ENCODE measurements around the gene PTPRK. TPM values are rescaled to one million over a fixed set of nuclear protein-coding genes. Genes with fewer than 3 reads are reported as not detected.

Gene PTPRK
- total RNA-seq, 1 donor from 2014 or later = 117 TPM

GRCh38 chr6:128076843-128077242 is 443.6 kb downstream of the PTPRK start:
- Histone ChIP-seq H3K4me3 (ENCODE audit: low read depth, low read length) (no peak overlapping the region), H3K27me3 (ENCODE audit: control insufficient read depth, insufficient read depth, low read length) (no peaks in the 10 kb centered on the region), H3K36me3 (ENCODE audit: control insufficient read depth, insufficient read depth, low read length) (no peaks in the 10 kb centered on the region)
- no peak for DNase-seq (ENCODE audit: low read depth)
- no peak for TF ChIP-seq CTCF (IDR thresholded peaks at IDR 0.05; ENCODE audit: insufficient read depth, low read length, poor library complexity, severe bottlenecking)

GRCh38 chr6:128074567-128074966 is 445.8 kb downstream of the PTPRK start:
- H3K4me3 ChIP-seq (ENCODE audit: low read depth, low read length) = no peak overlapping the region
- H3K36me3 ChIP-seq (ENCODE audit: control insufficient read depth, insufficient read depth, low read length) = no peaks in the 10 kb centered on the region
- TF ChIP-seq CTCF (IDR thresholded peaks at IDR 0.05; ENCODE audit: insufficient read depth, low read length, poor library complexity, severe bottlenecking) = no peak
- no peak for DNase-seq (ENCODE audit: low read depth)
- H3K27me3 ChIP-seq (ENCODE audit: control insufficient read depth, insufficient read depth, low read length) = no peaks in the 10 kb centered on the region

DNA sequence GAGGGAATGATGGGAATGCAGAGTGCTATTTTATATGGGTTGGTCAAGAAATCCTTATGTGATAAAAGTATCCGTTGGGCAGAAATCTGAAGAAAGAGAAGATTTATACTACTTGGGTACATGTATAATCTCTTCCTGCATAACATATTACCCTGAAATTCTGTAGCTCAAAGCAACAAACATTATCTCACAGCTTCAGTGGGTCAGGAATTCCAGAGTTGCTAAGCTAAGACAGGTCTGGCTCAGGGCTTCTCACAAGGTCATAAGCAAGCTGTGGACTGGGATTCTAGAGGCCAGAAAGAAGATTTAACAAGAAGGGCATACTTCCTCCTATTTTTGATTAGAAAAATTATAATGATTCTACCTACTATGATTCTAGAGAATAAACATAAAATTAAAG is 447.0 kb downstream of the PTPRK start:
- Histone ChIP-seq H3K27me3 (ENCODE audit: control insufficient read depth, insufficient read depth, low read length) (no peaks in the 10 kb centered on the region), H3K36me3 (ENCODE audit: control insufficient read depth, insufficient read depth, low read length) (no peaks in the 10 kb centered on the region), H3K4me3 (ENCODE audit: low read depth, low read length) (no peak overlapping the region)
- no peak for DNase-seq (ENCODE audit: low read depth)
- no peak for TF ChIP-seq CTCF (IDR thresholded peaks at IDR 0.05; ENCODE audit: insufficient read depth, low read length, poor library complexity, severe bottlenecking)

DNA sequence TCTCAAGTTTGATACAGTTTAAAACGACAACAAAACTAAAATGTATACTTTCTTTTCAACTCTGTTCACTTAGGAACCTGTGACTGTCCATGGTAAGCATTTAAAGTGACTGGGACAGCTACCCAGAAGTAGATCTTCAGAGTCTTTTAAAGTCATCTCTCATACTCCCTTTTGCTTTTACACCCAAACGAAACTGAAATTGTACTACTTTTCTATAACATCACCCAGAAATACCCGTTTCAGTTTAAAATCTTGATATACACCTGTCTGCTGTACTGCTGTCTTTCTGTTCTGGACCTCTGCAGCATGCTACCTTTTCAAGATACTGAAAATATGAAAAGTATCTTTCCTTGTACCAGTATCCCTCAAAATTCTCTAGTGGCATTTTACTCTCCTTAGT is 449.2 kb downstream of the PTPRK start:
- no peak overlapping the region for H3K4me3 ChIP-seq (ENCODE audit: low read depth, low read length)
- no peaks in the 10 kb centered on the region for H3K36me3 ChIP-seq (ENCODE audit: control insufficient read depth, insufficient read depth, low read length)
- no peak for DNase-seq (ENCODE audit: low read depth)
- H3K27me3 ChIP-seq (ENCODE audit: control insufficient read depth, insufficient read depth, low read length) = no peaks in the 10 kb centered on the region
- TF ChIP-seq CTCF (IDR thresholded peaks at IDR 0.05; ENCODE audit: insufficient read depth, low read length, poor library complexity, severe bottlenecking) = no peak

DNA sequence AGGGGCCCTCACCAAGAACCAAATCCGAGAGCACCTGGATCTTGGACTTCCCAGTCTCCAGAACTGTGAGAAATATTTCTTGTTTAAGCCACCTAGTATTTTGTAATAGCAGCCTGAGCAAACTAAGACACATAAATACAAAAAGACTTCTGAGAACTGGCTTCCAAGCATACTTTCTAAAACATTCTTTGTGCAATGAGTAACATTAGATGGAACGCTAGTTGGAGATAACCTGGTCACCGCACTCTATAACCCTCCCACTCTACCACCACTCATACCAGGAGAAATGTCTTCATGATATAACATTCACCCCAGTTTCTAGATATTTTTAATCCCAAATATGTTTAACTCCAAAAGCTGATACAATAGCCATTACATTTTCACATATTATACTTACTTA is 450.0 kb downstream of the PTPRK start:
- TF ChIP-seq CTCF (IDR thresholded peaks at IDR 0.05; ENCODE audit: insufficient read depth, low read length, poor library complexity, severe bottlenecking) = no peak
- no peak for DNase-seq (ENCODE audit: low read depth)
- Histone ChIP-seq H3K36me3 (ENCODE audit: control insufficient read depth, insufficient read depth, low read length) (peaks cover 1% of the 10 kb centered on the region), H3K27me3 (ENCODE audit: control insufficient read depth, insufficient read depth, low read length) (no peaks in the 10 kb centered on the region), H3K4me3 (ENCODE audit: low read depth, low read length) (no peak overlapping the region)

DNA sequence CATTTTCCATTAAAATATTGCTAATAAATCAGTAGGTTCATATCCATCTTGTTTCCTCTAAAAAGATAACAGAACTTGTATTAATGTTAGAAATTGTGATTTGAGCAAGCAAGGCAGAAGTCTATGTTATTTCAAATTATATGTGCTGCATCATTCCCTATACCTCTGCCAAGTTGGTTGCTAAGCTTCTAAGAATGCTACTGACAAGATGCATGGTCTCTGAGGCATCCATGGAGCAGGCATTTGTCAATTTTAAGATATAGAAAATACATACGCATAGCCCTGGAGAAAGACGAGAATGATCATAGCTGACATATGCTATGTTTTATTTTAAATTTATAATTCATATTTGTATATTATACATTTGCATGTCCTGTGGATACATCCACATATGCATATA is 451.2 kb downstream of the PTPRK start:
- no peak for DNase-seq (ENCODE audit: low read depth)
- H3K27me3 ChIP-seq (ENCODE audit: control insufficient read depth, insufficient read depth, low read length) = no peaks in the 10 kb centered on the region
- H3K4me3 ChIP-seq (ENCODE audit: low read depth, low read length) = no peak overlapping the region
- TF ChIP-seq CTCF (IDR thresholded peaks at IDR 0.05; ENCODE audit: insufficient read depth, low read length, poor library complexity, severe bottlenecking) = no peak
- peaks cover 1% of the 10 kb centered on the region for H3K36me3 ChIP-seq (ENCODE audit: control insufficient read depth, insufficient read depth, low read length)
